AG04450 (cell line): ENCODE results near the gene COPG1. TPM values are rescaled to one million over a fixed set of nuclear protein-coding genes. Genes with fewer than 3 reads are reported as not detected.

Experiments
- CTCF ChIA-PET: fragments of 300-600, 350-600 bp; formaldehyde crosslinking; extraction: SDS; loops from one replicate; lab custom pipeline; 2022; ENCODE audit warnings: antibody characterized with exemption, inconsistent platforms; lab: Charles Lee
- POLR2A ChIA-PET: fragments of 350-600 bp; formaldehyde crosslinking; extraction: SDS; loops from one replicate; lab custom pipeline; 2021; ENCODE audit warnings: antibody characterized with exemption, inconsistent platforms; lab: Yijun Ruan, JAX
- DNase-seq: peaks from one replicate; pipeline ENCODE4 v3.0.0-alpha.2; 2011; ENCODE audit warnings: low read depth, low spot score
- H3K27ac ChIP-seq: one replicate; pipeline ENCODE4 v1.5.1; 2012; ENCODE audit warnings: low read depth, low read length, control low read depth
- H3K27me3 ChIP-seq: one replicate; pipeline ENCODE4 v1.6.0; 2012; ENCODE audit warnings: low read length; ENCODE audit not compliant: control insufficient read depth, insufficient read depth
- H3K4me3 ChIP-seq: 2 replicates; pipeline ENCODE4 v1.5.1; 2011; ENCODE audit warnings: mild to moderate bottlenecking, low read depth, low read length, control low read depth
- H3K9me3 ChIP-seq: 2 replicates; pipeline ENCODE4 v1.5.1; 2012; ENCODE audit warnings: low read length; ENCODE audit not compliant: control insufficient read depth, insufficient read depth
- CTCF ChIP-seq: IDR thresholded peaks from 2 replicates; pipeline ENCODE4 v1.5.1; 2011; ENCODE audit warnings: low read depth, low read length, control low read depth, inconsistent platforms
- polyA plus RNA-seq: library from polyadenylated mRNA; depleted of rRNA; stranded (reverse); fragments of >200 nt; gene quantifications from 2 replicates; pipeline ENCODE4 v1.2.3, GENCODE V29; 2011

COPG1 gene
- polyA plus RNA-seq, 1 experiment, result 229 TPM

- no peak overlapping the region for H3K4me3 ChIP-seq
- H3K27me3 ChIP-seq, result no peaks in the 10 kb centered on the region
- TF ChIP-seq CTCF, result no peak
- ChIA-PET CTCF (interaction anchor here (1.0 kb wide), 1 partner anchor 10 kb away, joined by 3 read pairs; no protein-coding TSS in a partner anchor), POLR2A (interaction anchor here (0.6 kb wide), 1 partner anchor 10 kb away, joined by 3 read pairs; no protein-coding TSS in a partner anchor)
- H3K9me3 ChIP-seq, result no peaks in the 10 kb centered on the region; the same call in 1 of the 2 replicates
- DNase-seq, result no peak
- no peak overlapping the region for H3K27ac ChIP-seq
Observed at GRCh38 chr3:129312021-129312639, 62.7 kb downstream of the COPG1 start.

GRCh38 chr3:129312671-129313414 is 63.4 kb downstream of the COPG1 start:
- no peaks in the 10 kb centered on the region for H3K27me3 ChIP-seq
- no peak for DNase-seq
- POLR2A ChIA-PET, result interaction anchor here (0.6 to 0.9 kb wide), 2 partner anchors 10 to 34 kb away, joined by 3 read pairs; partner anchors contain the start of gene HMCES
- no peaks in the 10 kb centered on the region; the same call in 1 of the 2 replicates for H3K9me3 ChIP-seq
- CTCF ChIA-PET, result no interaction called here
- no peak overlapping the region for H3K4me3 ChIP-seq
- TF ChIP-seq CTCF, result no peak
- H3K27ac ChIP-seq, result no peak overlapping the region

GRCh38 chr3:129313415-129313664 is 63.9 kb downstream of the COPG1 start:
- Histone ChIP-seq H3K27ac (no peak overlapping the region), H3K4me3 (no peak overlapping the region), H3K27me3 (no peaks in the 10 kb centered on the region), H3K9me3 (no peaks in the 10 kb centered on the region; the same call in 1 of the 2 replicates)
- no peak for DNase-seq
- ChIA-PET CTCF (no interaction called here), POLR2A (interaction anchor here (0.8 to 0.9 kb wide), 2 partner anchors 35 to 283 kb away, joined by 3 to 4 read pairs; partner anchors contain the start of gene HMCES)
- TF ChIP-seq CTCF, result no peak

GRCh38 chr3:129313665-129314385 is 64.4 kb downstream of the COPG1 start:
- Histone ChIP-seq H3K27ac (no peak overlapping the region), H3K27me3 (no peaks in the 10 kb centered on the region), H3K9me3 (no peaks in the 10 kb centered on the region; the same call in 1 of the 2 replicates), H3K4me3 (peak overlapping the region; percentile 91)
- POLR2A ChIA-PET, result interaction anchor here (0.8 to 0.9 kb wide), 2 partner anchors 35 to 282 kb away, joined by 3 to 4 read pairs; partner anchors contain the start of gene HMCES
- CTCF ChIA-PET, result no interaction called here
- TF ChIP-seq CTCF, result no peak
- DNase-seq, result no peak
